Activated CD4-positive, alpha-beta T cell treated with anti-CD3 and anti-CD28 coated beads for 4 hours (primary cell): Measurements from ENCODE around the gene DGKB.

ENCODE experiments used
- DNase-seq, 2 donors: peaks; one replicate each; pipeline ENCODE4 v3.0.0-alpha.2; 2020

The DGKB gene

DNA sequence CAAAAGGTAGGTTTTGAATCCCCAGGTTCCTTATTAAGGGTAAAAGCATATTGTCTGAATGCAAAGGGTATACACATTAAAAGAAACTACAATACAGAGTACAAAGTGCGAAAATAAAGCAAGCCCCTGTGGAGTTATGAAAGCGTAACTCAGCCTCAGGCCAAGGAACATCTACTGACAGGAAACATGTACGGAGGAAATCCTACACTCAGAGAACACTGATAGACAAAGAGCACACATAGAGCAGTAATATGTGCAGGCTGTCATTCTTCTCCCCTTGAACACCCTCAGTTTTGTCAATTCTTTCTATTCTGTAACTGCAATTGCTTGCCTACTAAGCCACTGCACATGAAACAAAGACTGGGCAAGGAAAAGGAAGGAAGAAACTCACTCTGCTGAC, 150.2 kb downstream of the DGKB start:
- DNase-seq, result no peak

DNA sequence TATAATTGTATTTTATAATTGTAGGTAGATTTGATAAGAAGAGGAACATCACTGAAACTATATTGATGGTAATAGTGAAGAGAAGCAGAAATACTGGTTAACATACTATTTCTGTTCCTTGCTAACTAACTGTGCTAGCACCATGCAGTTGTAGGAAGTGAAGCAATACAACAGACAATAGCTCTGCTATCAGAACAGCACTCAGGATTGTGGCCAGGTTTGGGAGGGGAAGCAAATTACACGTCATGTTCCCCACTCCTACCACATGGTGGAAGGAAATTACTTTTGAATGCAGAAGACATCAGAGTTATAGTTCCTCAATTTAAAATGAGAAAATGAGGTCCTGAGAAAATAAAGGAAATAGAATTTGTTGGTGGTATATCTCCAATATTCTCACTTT, 151.1 kb downstream of the DGKB start:
- no peak for DNase-seq

DNA sequence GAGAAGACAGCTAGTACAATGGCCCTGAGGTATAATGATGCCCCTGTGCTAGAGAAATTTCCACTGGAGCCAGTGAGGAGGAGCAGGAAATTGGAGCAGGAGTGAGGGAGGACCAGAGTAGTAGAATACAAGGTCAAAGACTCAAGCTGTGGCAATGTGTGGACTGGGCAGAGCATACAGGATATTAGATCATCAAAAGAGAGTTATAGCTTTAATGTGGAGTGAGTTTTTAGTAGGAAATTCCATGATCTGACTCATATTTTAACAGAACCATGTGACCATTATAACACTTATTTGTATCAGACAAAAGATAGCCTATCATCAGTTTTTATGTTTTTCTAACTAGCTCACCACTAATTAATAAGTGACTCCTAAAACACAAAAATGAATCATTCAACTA, 154.1 kb downstream of the DGKB start:
- DNase-seq, result no peak

DNA sequence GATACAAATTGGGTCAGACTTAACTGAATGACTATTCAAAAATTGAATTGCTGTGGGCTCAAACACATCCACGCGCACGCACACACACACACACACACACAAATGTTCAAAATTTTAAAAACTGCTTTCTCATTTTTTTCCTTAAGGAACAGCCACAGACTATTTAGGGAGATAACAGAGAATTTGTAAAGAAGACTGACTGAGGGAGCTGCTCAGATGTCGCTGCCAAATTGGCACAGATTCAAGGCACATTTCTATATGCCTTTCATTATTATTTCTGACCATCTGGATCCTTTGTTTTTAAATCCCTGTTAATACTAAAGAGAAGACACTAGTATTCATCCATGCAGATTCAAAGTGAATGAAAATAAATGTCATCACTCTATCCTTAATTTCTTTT, 154.8 kb downstream of the DGKB start:
- no peak for DNase-seq

DNA sequence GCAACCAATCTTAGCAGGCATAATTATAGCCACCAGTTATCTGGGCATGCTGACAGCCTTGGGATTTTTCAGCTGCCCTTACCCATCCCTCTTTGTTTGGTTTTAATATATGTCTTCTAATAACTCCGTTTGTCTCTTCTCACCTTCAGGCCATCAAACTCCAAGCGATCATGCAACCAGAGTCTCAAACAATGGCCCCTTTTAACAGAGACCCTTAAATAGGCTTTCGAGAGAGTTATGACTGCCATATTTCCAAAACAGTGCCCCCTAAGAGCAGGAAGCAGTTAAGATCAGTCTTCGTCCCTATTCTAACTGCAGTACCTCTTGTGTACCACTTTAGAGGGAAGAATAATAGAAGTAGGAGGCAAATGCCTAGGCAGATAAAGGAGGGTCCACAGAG, 157.5 kb downstream of the DGKB start:
- DNase-seq, result no peak

DNA sequence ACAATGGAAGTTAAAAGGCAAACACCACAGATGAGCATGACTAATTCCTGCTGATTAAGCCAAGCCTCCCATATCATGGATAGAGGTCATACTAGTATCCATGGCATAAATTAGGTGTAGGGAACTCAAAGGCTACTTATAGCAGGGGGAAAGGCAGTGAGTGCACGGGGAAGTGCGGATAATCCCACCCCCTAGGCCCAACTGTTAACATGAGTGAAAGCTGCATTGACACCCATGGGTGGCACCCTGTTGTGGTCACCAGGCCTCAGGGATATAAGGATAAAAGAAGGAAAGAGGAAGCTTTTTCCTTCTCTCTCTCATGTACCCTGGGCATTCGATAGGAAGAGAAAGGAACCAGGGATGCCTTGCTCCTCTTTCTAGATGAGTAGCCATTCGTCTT, 161.9 kb downstream of the DGKB start:
- no peak for DNase-seq

DNA sequence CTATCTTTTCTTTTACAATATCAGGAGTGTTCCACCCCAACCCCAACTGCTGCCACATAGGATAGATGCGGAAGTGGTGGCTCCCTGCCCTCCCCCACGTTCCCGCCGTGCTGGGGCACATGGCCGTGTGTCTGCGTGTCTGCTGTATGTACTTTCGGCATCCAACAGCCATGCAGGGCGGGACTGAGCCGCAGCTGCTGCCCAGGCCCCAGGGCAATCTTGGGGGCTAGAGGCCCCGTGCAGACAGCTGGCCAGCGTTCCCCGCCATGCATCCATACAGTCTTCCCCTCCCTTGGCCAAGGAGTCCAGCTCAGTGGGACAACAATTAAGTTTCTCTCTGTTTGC, 162.7 kb downstream of the DGKB start:
- no peak for DNase-seq

DNA sequence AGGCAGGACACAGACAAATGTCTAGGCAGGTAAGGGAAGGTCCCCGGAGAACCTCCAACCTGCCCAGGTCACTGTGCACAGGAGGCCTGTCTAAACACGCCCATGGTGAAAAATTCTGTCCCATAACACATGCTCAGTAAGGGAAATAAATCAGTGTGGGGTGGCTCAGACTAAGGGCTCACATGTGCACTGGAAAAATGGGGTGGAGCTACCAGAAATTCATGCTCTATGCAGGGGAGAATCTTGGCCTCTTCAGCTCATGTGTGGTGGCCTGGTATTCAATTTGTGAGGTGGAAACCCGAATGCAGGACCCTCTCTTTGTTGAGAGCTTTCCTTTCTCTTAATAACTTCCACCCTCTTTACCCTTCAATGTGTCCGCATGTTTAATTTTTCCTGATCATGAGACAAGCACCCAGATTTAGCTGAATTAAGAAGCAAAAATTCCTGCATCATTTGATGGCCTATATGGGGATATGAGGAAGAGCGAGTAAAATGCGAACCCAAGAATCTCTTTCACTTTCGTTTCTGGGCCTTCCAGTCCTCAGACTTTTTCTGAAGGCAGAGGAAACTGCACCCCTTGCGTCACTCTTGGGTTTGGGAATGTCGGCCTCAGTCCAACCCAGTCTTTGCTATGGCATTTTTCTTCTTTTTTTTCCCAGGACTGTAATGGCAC, 163.2 kb downstream of the DGKB start:
- no peak for DNase-seq

DNA sequence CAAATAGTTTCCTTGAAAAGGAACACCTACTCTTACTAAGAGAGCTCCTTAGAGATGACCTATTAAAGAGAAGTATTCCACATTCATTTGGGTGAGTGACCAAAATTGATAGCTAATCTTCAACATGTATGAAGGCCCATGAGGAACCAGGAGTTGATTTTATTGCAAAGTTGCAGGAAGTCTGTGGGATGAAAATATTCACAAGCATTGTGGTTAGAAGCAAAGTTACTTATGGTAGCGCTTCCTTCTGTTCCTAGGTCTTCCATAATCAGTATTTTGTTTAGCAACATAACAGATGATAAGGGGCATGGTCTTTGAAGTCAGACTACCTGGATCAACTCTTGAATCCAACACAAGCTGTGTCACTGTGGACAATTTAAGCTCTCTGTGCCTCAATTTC, 164.5 kb downstream of the DGKB start:
- DNase-seq, result no peak

DNA sequence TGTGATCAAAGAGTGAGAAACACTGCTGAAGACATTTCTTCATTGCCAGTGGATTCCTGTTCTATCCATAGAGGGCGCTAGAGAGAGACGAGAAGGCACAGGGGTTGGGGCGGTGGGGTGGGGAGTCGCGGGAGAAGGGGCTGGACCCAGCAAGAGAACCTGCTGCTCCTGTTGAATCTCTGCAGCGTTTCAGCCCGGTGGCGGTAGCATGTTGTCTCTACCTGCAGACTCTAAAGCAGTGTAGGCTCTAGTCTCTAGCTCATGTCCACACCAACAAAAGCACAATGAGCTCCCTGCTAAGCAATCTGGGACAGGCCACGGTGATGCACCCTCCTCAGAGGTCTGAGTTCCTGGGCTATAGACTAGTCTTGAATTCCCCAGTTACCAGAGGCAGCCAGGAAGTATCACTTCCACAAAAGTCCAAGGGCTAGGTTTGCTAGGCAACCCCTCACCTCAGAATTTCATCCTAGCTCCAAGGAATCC, 167.7 kb downstream of the DGKB start:
- no peak for DNase-seq

DNA sequence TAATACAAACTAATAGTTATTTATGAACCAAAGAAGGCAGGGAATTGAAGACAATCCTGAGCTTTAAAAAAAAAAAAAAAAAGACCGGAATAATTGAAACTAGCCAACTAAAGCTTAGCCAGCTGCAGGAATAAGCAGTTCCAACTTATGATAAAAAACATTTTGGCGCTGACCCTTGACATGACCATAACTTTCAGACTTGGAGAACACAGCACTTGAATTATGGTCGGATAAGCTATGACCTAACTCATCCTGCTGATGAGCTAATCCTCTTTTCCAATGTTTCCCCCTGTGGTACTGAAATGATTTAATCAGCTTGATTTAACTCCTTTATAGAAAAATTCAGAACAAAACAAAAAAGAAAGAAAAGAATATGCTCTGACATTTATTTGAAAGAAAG, 181.8 kb downstream of the DGKB start:
- DNase-seq, result no peak

DNA sequence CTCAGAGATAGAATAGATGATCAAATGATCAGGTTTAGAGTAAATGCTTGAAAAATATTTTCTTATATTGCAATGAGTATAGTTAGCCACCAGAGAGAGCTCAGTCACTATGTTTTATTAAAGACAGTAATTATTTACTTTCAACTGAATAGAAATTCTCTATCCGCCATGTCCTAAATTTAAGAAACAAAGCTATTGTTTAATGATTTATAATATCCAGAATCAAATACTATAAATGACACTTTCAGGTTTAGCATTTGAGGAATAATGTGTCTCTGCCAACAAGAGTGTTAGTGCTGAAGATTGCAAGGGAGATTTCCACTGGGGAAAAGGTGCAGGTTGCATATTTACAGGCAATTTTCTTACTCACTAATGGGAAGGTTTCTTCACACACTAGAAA, 184.7 kb downstream of the DGKB start:
- no peak for DNase-seq

DNA sequence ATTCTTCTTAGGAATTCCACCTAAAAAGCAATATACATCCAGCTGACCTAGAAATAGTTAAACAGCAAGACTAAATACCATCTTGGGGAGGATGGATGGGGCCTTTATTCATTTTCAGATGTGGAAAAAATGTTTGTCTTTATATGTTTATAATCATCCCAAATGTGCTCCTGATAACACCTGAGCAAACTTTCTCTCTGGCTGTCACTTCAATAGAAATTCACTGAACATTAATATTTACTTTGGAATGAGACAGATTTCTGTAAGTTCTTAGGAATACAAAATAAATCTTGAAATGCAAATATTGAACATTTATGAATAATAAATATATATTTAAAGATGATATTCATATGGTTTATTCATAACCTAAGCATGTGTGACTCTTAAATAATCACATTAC, 185.4 kb downstream of the DGKB start:
- no peak for DNase-seq

DNA sequence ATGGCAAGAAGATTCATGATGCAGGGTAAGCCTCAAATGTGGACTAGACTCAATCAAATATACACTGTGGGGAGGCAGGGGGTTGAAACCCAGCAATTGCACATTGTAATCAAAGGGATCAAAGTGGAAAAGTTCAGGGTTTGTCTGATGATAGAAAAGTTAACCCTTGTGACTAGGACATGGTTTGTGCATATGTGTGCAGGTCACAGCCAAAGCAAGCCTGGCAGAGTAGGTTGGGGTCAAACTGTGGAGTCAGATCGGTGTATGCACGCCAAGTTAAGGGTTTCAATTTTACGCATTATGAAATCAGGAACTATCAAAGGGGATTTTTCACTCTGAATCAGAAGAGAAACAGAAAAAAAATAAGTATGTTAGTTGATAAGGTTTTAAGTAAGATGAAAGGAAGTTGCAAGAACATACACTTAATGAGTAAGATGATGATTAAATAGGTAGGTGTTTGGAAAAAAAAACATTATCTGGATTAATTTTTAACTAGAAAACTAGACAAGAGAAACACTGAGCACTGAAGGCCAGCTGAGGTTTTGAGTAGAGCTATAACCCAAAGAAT, 188.3 kb downstream of the DGKB start:
- DNase-seq, result no peak

DNA sequence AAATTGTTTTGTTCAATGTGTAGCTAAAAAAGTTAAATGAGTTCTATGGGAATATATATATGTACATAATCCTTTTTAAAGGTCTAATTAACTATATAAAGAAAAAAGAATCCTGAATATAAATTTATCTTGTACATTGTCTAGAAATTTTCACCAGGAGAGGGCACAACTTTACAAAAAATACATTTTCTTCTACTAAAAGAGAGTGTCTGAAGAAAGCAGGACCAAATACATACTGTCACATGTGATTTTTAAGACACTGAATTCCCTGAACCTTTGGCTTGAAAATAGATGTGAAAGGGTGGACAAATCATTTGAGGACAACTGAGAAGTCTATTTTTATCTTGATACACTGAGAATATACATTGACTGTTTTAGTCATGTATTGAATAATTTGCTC, 204.3 kb downstream of the DGKB start:
- no peak for DNase-seq

DNA sequence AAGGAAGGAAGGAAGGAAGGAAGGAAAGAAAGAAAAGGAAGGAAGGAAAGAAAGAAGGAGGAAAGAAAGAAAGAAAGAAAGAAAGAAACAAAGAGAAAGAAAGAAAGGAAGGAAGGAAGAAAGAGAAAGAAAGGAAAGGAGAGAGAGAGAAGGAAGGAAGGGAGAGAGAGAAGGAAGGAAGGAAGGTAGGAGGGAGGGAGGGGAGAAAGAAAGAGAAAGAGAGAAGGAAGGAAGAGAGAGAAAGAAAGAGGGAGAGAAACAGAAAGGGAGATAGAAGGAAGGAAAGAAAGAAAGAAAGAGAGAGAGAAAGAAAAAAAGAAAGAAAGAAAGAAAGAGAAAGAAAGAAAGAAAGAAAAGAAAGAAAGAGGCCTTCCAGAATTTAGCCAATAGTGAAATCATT, 204.9 kb downstream of the DGKB start:
- no peak for DNase-seq

DNA sequence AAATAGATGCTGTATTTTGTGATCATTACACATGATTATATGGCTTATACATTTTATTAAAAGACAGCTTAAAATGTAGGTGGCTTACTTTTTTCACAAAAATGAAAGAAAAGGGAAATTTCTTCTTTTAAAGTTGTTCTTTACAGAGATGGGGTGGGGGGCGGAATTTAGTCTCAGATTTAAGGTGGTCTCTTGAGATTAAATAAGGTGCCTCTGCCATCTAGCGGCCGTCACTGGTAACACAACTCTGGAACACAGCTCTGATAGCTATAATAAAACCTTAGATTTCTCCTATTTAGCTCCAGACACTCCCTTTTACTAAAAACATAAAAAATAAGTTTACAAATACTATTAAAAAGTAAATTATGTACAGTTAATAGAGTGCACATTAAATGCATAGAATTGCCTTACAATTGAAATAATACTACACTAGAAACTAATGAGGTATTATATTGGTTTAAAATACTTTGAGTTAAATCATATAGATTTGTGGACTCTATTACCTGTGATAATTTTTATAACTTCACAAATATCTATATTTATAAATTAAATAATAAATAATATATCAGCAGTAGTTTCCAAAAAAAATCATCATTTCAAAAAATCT, 210.9 kb downstream of the DGKB start:
- DNase-seq, result peak; percentile 14 to 43

DNA sequence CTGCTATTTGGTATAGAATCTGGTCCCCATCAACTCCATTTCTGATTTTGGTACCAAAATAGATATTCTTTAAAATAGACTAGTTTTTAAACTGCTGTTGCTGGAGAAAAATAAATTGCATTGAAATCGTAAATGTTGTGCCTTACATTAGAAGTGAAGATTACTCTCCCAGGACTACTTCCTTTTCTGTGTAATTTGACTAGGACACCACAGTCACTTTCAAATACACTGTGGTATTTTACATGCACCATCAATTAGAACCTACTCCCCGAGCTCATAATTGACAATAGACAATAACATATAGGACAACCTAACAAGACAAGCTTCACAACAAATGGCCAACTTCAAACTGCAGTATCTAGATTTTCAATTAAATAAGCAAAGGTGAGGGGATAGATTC, 211.5 kb downstream of the DGKB start:
- no peak for DNase-seq

DNA sequence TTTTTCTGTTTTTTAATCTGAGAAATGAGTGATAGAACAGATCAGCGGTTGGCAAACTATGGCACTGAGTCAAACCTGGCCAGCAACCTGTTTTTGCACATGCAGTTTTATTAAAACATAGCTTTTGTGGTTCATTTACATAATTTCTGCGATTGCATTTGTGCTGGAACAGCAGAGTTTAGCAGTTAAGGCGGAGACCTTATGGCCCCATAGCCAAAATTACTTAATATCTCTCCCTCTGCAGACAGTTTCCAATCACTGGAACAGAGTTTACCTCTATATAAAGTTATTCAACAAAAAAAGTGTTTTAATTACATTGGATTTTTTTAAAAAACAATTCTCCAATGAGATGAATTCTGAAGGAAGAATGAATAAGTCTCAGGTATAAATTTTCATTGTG, 212.1 kb downstream of the DGKB start:
- no peak for DNase-seq

DNA sequence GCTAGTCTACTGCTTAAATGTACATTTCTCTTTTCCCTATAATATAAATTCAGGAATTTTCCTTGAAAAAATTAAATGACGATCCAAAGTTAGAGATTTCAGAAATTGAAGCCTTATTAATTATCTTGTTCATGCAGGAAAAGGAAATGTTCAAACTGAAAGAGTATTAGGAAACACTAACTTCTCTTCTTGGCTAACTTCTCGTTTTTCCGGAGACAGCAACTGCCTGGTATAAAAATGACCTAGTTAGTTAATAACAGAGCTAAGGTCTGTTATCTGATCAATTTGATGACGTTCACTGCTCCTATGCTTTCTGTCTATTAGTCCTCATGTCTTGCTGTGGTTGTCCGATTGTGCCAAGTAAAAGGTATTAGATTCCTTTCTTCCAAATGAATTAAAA, 212.5 kb downstream of the DGKB start:
- DNase-seq, result no peak

DNA sequence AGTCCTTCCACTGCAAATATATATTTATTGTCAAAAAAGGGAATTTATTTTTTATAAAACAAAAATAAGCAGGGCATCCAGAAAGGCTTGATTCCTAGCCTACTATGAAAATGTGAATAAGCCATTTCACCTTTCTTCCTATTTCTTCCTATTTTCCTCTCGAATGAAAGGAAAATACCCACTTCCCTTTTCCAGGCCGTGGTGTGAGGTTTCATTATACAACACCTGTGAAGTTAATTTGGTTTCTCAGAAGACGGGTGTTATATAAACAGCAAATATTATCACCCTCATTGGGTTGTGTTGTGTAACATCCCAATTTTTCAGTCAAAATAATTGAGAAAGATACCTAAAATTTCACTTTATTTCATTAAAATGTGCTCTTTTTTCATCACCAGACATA, 214.3 kb downstream of the DGKB start:
- DNase-seq, result no peak

DNA sequence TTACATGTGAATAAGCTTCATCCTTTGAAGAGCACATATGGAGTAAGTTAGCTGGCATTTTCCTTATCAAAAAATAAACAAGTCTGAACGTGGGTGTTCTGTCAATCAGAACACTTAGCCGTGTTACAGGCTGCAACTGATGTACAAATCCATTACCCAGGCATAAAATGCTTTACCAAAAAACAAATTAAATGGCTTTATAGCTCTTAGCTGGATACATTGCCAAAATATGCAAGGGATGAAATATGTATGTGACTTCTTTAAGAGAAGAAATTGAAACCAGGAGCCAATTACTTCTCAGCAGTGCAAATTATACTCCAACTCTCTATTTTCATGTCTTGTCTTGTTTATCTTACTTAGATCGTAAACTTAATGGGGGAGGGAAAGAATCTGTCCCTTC, 214.8 kb downstream of the DGKB start:
- no peak for DNase-seq

DNA sequence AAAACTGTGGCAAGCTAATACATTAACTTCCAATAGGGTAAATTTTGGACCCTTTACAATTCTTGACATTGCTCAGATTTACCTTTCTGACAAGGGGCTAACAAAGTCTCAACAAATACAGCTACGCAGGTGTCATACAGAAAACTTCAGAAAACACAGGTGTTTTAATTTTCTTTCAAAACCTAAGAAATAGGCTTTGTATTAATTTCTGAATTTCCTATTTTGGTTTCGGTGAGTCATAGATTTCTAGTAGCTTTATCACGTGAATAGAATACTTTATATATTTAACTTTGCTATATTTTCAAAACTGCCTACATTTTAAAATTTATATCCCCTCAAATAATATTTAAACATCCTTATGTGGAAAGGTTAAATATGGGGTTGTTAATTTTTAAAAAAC, 215.3 kb downstream of the DGKB start:
- DNase-seq, result no peak

DNA sequence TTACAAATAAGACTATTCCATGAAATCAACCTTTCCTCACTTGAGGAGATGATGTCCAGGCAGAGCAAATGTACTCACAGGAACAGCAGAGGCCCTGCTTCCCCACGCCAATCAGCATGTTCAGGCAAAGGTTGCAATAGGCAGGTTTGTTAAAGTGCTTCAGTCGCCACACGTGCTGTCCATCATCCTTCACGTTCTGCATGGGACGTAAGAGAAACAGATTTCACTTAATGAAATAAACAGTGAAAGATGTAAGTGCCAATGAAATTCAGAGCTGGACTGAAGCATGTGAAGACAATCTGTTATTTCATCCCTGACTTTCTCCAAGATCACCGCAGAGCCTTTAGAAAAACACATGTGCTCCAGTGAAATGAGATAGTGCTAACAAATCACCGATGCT, 217.4 kb downstream of the DGKB start:
- DNase-seq, result no peak

DNA sequence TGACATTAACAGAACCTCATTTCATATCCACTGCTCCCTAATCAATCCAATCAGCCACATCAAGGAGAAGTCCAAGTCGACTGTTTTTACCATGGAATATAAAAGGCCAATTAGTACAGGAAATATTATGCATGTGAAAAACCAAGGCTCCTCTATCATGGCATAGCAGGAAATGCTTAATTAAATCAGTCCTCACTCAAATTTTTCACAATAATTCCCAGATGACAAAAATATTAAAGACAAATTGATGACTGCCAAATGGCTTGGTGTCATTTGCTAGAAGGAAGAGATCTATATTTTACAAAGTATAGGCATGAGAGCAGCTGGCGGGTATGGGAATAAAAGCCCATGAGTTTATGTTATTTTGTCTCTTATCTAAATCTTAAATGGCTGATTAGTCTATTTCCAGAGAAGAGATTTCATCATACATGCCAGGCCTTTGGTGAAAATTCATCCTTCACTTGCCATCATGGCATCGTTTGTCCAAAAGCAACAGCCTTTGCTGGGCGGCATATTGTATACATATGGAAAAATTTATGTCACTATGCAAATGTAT, 219.6 kb downstream of the DGKB start:
- DNase-seq, result no peak
